CD14-positive monocyte (primary cell): Measurements from ENCODE around the gene TECPR1. TPM values are rescaled to one million over a fixed set of nuclear protein-coding genes. Genes with fewer than 3 reads are reported as not detected.

Experiments used
- DNase-seq, 3 donors: peaks; one replicate each; pipeline ENCODE4 v3.0.0-alpha.2; 2011 to 2022
- H2AFZ ChIP-seq: 2 replicates; pipeline ENCODE4 v1.6.0; 2012; ENCODE audit warnings: mild to moderate bottlenecking, low read depth, low read length, inconsistent platforms; ENCODE audit not compliant: insufficient read depth, poor library complexity, severe bottlenecking
- H3K27ac ChIP-seq, 2 donors: 1 replicate in 1 of 2; 2 replicates in 1 of 2; pipeline ENCODE4 v1.5.1; 2012 to 2013; ENCODE audit warnings: low read length in 2 of 2, control low read depth in 1 of 2, inconsistent platforms in 1 of 2, low read depth in 1 of 2, mild to moderate bottlenecking in 1 of 2
- H3K27me3 ChIP-seq, 2 donors: one replicate each; pipeline versions ENCODE4 v1.6.0 to v1.6.1; 2011 to 2013; ENCODE audit warnings: low read length in 2 of 2; ENCODE audit not compliant: control insufficient read depth in 2 of 2, insufficient read depth in 2 of 2
- H3K36me3 ChIP-seq, 2 donors: replicated peaks in 1 of 2; 1 replicate in 1 of 2; 2 replicates in 1 of 2; pipeline versions ENCODE4 v1.5.1 to v1.6.1; 2012 to 2013; ENCODE audit warnings: low read length in 2 of 2, control low read depth in 1 of 2, inconsistent platforms in 1 of 2, mild to moderate bottlenecking in 1 of 2; ENCODE audit not compliant: insufficient read depth in 2 of 2, control insufficient read depth in 1 of 2
- H3K4me1 ChIP-seq, 2 donors: 1 replicate in 1 of 2; 2 replicates in 1 of 2; pipeline versions ENCODE4 v1.5.1 to v1.6.1; 2012 to 2013; ENCODE audit warnings: low read length in 2 of 2, control low read depth in 1 of 2, inconsistent platforms in 1 of 2, mild to moderate bottlenecking in 1 of 2, moderate library complexity in 1 of 2; ENCODE audit not compliant: insufficient read depth in 2 of 2, control insufficient read depth in 1 of 2
- H3K4me2 ChIP-seq: replicated peaks from 2 replicates; pipeline ENCODE3; 2012; ENCODE audit warnings: low read length, moderate library complexity, mild to moderate bottlenecking; ENCODE audit not compliant: poor library complexity, severe bottlenecking; ENCODE audit errors: extremely low read depth
- H3K4me3 ChIP-seq, 3 experiments: fragments of 200-600 bp in 1 of 3; sonication (generic) in 1 of 3; replicated peaks in 1 of 3; 1 replicate in 2 of 3; 2 replicates in 1 of 3; pipeline ENCODE4 v1.5.1; 2011 to 2013; ENCODE audit warnings: low read length in 3 of 3, mild to moderate bottlenecking in 3 of 3, control low read depth in 2 of 3, low read depth in 2 of 3, inconsistent platforms in 1 of 3, moderate library complexity in 1 of 3
- H3K79me2 ChIP-seq: 2 replicates; pipeline ENCODE4 v1.6.0; 2012; ENCODE audit warnings: mild to moderate bottlenecking, control low read depth, inconsistent platforms, low read length, moderate library complexity; ENCODE audit not compliant: insufficient read depth
- H3K9ac ChIP-seq: 2 replicates; pipeline ENCODE4 v1.6.0; 2017; ENCODE audit warnings: low read length, mild to moderate bottlenecking; ENCODE audit not compliant: insufficient read depth, poor library complexity, severe bottlenecking
- H3K9me3 ChIP-seq, 2 donors: replicated peaks in 1 of 2; 1 replicate in 1 of 2; 2 replicates in 1 of 2; pipeline versions ENCODE4 v1.5.1 to v1.6.1; 2012 to 2013; ENCODE audit warnings: low read length in 2 of 2, control low read depth in 1 of 2; ENCODE audit not compliant: control insufficient read depth in 1 of 2, insufficient read depth in 1 of 2
- H4K20me1 ChIP-seq: 2 replicates; pipeline ENCODE4 v1.6.0; 2012; ENCODE audit warnings: mild to moderate bottlenecking, low read length, control low read depth, moderate library complexity; ENCODE audit not compliant: insufficient read depth
- H3K27ac Mint-ChIP-seq, 7 donors: one replicate each; pipeline ENCODE4 v1.8.0; 2020; ENCODE audit warnings: mild to moderate bottlenecking in 7 of 7, mixed read lengths in 7 of 7, moderate library complexity in 6 of 7, inconsistent platforms in 2 of 7
- H3K27me3 Mint-ChIP-seq, 3 donors: one replicate each; pipeline ENCODE4 v1.8.0; 2021 to 2022; ENCODE audit warnings: low read depth in 3 of 3, mild to moderate bottlenecking in 3 of 3, mixed read lengths in 3 of 3, moderate library complexity in 3 of 3, inconsistent platforms in 1 of 3
- H3K36me3 Mint-ChIP-seq, 2 donors: one replicate each; pipeline ENCODE4 v1.8.0; 2020; ENCODE audit warnings: mixed read lengths in 2 of 2, inconsistent platforms in 1 of 2, mild to moderate bottlenecking in 1 of 2
- H3K4me1 Mint-ChIP-seq: one replicate; pipeline ENCODE4 v1.8.0; 2020; ENCODE audit warnings: mild to moderate bottlenecking, mixed read lengths
- H3K4me3 Mint-ChIP-seq, 2 donors: one replicate each; pipeline ENCODE4 v1.8.0; 2020; ENCODE audit warnings: mild to moderate bottlenecking in 2 of 2, mixed read lengths in 2 of 2, moderate library complexity in 1 of 2
- H3K9me3 Mint-ChIP-seq, 7 donors: one replicate each; pipeline ENCODE4 v1.8.0; 2020 to 2022; ENCODE audit warnings: mixed read lengths in 7 of 7, mild to moderate bottlenecking in 6 of 7, moderate library complexity in 6 of 7, inconsistent platforms in 2 of 7
- WGBS: methylation state at CpG from one replicate; pipeline ENCODE4 v1.1.5; 2013; ENCODE audit warnings: missing lambda C conversion rate; ENCODE audit not compliant: insufficient coverage; 5-methylcytosine and 5-hydroxymethylcytosine counted together
- intact Hi-C, 2 donors: fragments of 100-400 bp; cut with micrococcal nuclease; formaldehyde crosslinking; loops; one replicate each; pipeline versions ENCODE4 v1.15.0 to v1.15.1; 2023
- polyA plus RNA-seq, 3 donors: library from polyadenylated mRNA; depleted of rRNA in 1 of 3; unstranded in 2 of 3; stranded (reverse) in 1 of 3; fragments of 300-500 nt in 2 of 3; fragments of >200 nt in 1 of 3; fragmentation: Illumina TruSeq in 2 of 3; gene quantifications; 1 replicate in 2 of 3; 2 replicates in 1 of 3; pipeline ENCODE4 v1.2.3, GENCODE V29; 2012 to 2021
- TF ChIP-seq, protein P1 (sequence below): fragments of 200-600 bp; IDR thresholded peaks from one replicate; pipeline ENCODE4 v1.8.0; 2022; ENCODE audit warnings: antibody characterized with exemption, mild to moderate bottlenecking

The TECPR1 gene
- polyA plus RNA-seq, 3 donors: 5.7 to 20.0 (median 10.2) TPM

DNA sequence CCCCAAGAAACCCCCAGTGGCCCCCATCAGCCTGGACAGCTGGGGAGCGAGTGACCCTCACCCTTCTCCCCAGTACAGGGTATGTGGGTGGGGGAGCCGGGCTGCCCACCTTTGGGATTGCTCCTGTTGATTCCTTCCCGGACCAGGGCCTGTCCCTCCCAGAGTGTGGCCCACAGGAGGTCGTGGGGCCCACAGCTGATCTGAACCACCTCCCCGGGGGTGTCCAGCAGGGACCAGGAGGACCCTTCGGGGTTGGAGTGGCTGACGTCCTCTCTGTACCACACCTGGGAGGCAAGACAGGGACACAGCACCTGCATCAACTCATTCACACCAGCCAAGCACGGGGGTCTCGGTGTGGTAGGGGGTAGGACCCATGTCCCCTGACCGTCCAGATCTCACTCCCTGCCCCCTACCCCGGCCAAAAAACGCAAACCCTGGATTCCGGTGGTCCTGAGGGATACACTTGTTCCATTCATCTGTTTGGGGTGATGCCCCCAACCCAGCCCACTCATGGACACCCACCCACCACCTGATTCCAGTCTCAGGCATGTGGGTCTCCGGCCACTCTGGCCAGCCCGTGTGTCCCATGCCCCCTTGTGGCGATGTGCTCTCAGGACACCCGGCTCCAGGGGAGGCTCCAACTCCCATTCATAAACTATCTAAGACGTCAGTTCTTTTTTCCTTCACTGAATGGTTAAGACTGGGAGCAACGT lies 10.9 kb downstream of the TECPR1 start:
- H2AFZ ChIP-seq: no peak overlapping the region
- H4K20me1 ChIP-seq: peaks cover 39% of the 10 kb centered on the region
- peak in 2 of 3 donors; percentile 20 to 21 for DNase-seq
- H3K4me2 ChIP-seq: no peak overlapping the region
- no peaks in the 10 kb centered on the region for H3K27me3 ChIP-seq
- peaks cover 63 to 74% of the 10 kb centered on the region in 2 donors for H3K36me3 ChIP-seq
- H3K27ac Mint-ChIP-seq: peak overlapping the region in 3 of 7 donors; percentile 25 to 75 (median 41)
- peaks cover 75 to 88% of the 10 kb centered on the region in 2 donors for H3K36me3 Mint-ChIP-seq
- H3K27ac ChIP-seq: peak overlapping the region in 1 of 2 donors; percentile 1
- intact Hi-C loops: no loop called here
- no peaks in the 10 kb centered on the region for H3K79me2 ChIP-seq
- peaks cover 13 to 14% of the 10 kb centered on the region in 2 donors for H3K4me1 ChIP-seq
- no peak overlapping the region for H3K4me3 ChIP-seq
- H3K4me1 Mint-ChIP-seq: peaks cover 13% of the 10 kb centered on the region
- no peak overlapping the region for H3K9ac ChIP-seq
- 81% methylated on average over 9 of the region's 19 CpGs for WGBS
- no peak overlapping the region for H3K4me3 Mint-ChIP-seq
- H3K9me3 Mint-ChIP-seq: peaks cover 0 to 2% (median 0%) of the 10 kb centered on the region in 7 donors
- no peaks in the 10 kb centered on the region for H3K9me3 ChIP-seq
- TF ChIP-seq, protein P1, sequence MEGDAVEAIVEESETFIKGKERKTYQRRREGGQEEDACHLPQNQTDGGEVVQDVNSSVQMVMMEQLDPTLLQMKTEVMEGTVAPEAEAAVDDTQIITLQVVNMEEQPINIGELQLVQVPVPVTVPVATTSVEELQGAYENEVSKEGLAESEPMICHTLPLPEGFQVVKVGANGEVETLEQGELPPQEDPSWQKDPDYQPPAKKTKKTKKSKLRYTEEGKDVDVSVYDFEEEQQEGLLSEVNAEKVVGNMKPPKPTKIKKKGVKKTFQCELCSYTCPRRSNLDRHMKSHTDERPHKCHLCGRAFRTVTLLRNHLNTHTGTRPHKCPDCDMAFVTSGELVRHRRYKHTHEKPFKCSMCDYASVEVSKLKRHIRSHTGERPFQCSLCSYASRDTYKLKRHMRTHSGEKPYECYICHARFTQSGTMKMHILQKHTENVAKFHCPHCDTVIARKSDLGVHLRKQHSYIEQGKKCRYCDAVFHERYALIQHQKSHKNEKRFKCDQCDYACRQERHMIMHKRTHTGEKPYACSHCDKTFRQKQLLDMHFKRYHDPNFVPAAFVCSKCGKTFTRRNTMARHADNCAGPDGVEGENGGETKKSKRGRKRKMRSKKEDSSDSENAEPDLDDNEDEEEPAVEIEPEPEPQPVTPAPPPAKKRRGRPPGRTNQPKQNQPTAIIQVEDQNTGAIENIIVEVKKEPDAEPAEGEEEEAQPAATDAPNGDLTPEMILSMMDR: peak; percentile 79
- H3K27me3 Mint-ChIP-seq: peaks cover 0 to 4% (median 2%) of the 10 kb centered on the region in 3 donors

DNA sequence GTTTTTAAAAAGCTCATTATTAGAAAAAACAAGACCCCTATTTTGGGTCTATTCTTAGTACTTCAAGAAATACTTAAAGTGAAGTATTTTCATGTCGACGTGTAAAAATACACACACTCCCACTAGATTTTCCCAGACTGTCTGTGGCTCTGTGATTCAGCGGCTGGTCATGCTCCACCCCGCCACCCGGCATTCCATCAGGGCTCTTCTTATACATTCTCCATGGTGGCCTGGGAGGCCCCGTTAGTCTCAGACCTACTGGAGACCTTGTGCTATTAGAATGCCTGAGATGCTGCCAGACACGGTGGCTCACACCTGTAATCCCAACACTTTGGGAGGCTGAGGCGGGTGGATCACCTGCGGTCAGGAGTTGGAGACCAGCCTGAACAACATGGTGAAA lies 13.1 kb downstream of the TECPR1 start:
- H3K9me3 Mint-ChIP-seq: peaks cover 0 to 2% (median 0%) of the 10 kb centered on the region in 7 donors
- H3K4me3 Mint-ChIP-seq: no peak overlapping the region
- TF ChIP-seq, protein P1: no peak
- no peak overlapping the region for H3K4me2 ChIP-seq
- H3K36me3 Mint-ChIP-seq: peaks cover 77 to 93% of the 10 kb centered on the region in 2 donors
- no peak overlapping the region for H3K9ac ChIP-seq
- no peak overlapping the region for H2AFZ ChIP-seq
- peaks cover 65 to 79% of the 10 kb centered on the region in 2 donors for H3K36me3 ChIP-seq
- no peak for DNase-seq
- H3K27me3 Mint-ChIP-seq: peaks cover 0 to 4% (median 2%) of the 10 kb centered on the region in 3 donors
- intact Hi-C loops: no loop called here
- H3K9me3 ChIP-seq: no peaks in the 10 kb centered on the region
- H3K4me3 ChIP-seq: no peak overlapping the region
- H3K79me2 ChIP-seq: no peaks in the 10 kb centered on the region
- WGBS: 96% methylated on average over 7 of the region's 9 CpGs
- peak overlapping the region in 1 of 7 donors; percentile 26 for H3K27ac Mint-ChIP-seq
- H3K4me1 Mint-ChIP-seq: no peaks in the 10 kb centered on the region
- H4K20me1 ChIP-seq: peaks cover 24% of the 10 kb centered on the region
- H3K4me1 ChIP-seq: no peaks in the 10 kb centered on the region
- H3K27me3 ChIP-seq: no peaks in the 10 kb centered on the region
- no peak overlapping the region for H3K27ac ChIP-seq
